Thymus (tissue), 11 donors: ENCODE results near the gene ANKDD1A. TPM values are rescaled to one million over a fixed set of nuclear protein-coding genes. Genes with fewer than 3 reads are reported as not detected.

Experiments used
- DNase-seq, 9 donors: peaks; one replicate each; pipeline ENCODE4 v3.0.0-alpha.2; 2013; ENCODE audit warnings: low spot score in 9 of 9, low read depth in 6 of 9, missing footprints in 1 of 9
- H3K27ac ChIP-seq, 2 donors: one replicate each; pipeline ENCODE4 v1.5.1; 2013; ENCODE audit warnings: control low read depth in 1 of 2, low read depth in 1 of 2, low read length in 1 of 2, mild to moderate bottlenecking in 1 of 2, moderate library complexity in 1 of 2
- H3K27me3 ChIP-seq, 2 donors: one replicate each; pipeline ENCODE4 v1.5.1; 2013; ENCODE audit warnings: low read length in 1 of 2; ENCODE audit not compliant: control insufficient read depth in 2 of 2, insufficient read depth in 1 of 2
- H3K36me3 ChIP-seq, 2 donors: one replicate each; pipeline ENCODE4 v1.5.1; 2013; ENCODE audit warnings: low read length in 1 of 2, mild to moderate bottlenecking in 1 of 2, moderate library complexity in 1 of 2; ENCODE audit not compliant: control insufficient read depth in 2 of 2, insufficient read depth in 2 of 2
- H3K4me1 ChIP-seq, 2 donors: one replicate each; pipeline ENCODE4 v1.5.1; 2013; ENCODE audit warnings: low read length in 2 of 2; ENCODE audit not compliant: control insufficient read depth in 2 of 2, insufficient read depth in 2 of 2
- H3K4me3 ChIP-seq, 2 donors: one replicate each; pipeline ENCODE4 v1.5.1; 2013; ENCODE audit warnings: low read length in 2 of 2, control low read depth in 1 of 2, mild to moderate bottlenecking in 1 of 2
- H3K9me3 ChIP-seq, 2 donors: one replicate each; pipeline ENCODE4 v1.5.1; 2013; ENCODE audit warnings: low read length in 1 of 2, mild to moderate bottlenecking in 1 of 2; ENCODE audit not compliant: control insufficient read depth in 2 of 2, insufficient read depth in 1 of 2
- WGBS: extraction: QIAGEN DNeasy Blood & Tissue Kit; methylation state at CpG from one replicate; pipeline ENCODE4 v1.1.7; 2013; 5-methylcytosine and 5-hydroxymethylcytosine counted together
- polyA plus RNA-seq: library from polyadenylated mRNA; stranded (reverse); fragments of 200-250 nt; gene quantifications from one replicate; pipeline ENCODE4 v1.2.3, GENCODE V29; 2013
- total RNA-seq: library from RNA; stranded (reverse); fragments of 120-200 nt; gene quantifications from one replicate; pipeline ENCODE4 v1.2.4, GENCODE V29; 2013
- donor health status: healthy.

Gene ANKDD1A
- total and polyA plus RNA-seq, 2 donors = 1.2 to 3.6 TPM

GRCh38 chr15:64902863-64903262 is 8.8 kb upstream of the ANKDD1A start:
- Histone ChIP-seq H3K4me3 (no peak overlapping the region), H3K27me3 (no peaks in the 10 kb centered on the region), H3K27ac (no peak overlapping the region), H3K9me3 (peaks cover 0 to 16% of the 10 kb centered on the region in 2 donors), H3K36me3 (no peaks in the 10 kb centered on the region), H3K4me1 (peaks cover 0 to 25% of the 10 kb centered on the region in 2 donors)
- DNase-seq = no peak
- WGBS = 99% methylated on average over 4 of the region's 4 CpGs

- WGBS = 97% methylated on average over 4 of the region's 4 CpGs
- H3K4me1 ChIP-seq = peaks cover 0 to 20% of the 10 kb centered on the region in 2 donors
Observed at GRCh38 chr15:64903326-64903950, 8.3 kb upstream of the ANKDD1A start.

GRCh38 chr15:64904189-64904588 is 7.5 kb upstream of the ANKDD1A start:
- Histone ChIP-seq H3K4me3 (no peak overlapping the region), H3K27me3 (no peaks in the 10 kb centered on the region), H3K27ac (no peak overlapping the region), H3K36me3 (no peaks in the 10 kb centered on the region), H3K9me3 (peaks cover 0 to 16% of the 10 kb centered on the region in 2 donors), H3K4me1 (peaks cover 0 to 20% of the 10 kb centered on the region in 2 donors)
- WGBS = 96% methylated on average over 4 of the region's 4 CpGs
- DNase-seq = no peak

More at GRCh38 chr15:64903326-64903950, 8.3 kb upstream of the ANKDD1A start:
- Histone ChIP-seq H3K27ac (no peak overlapping the region), H3K9me3 (peaks cover 0 to 16% of the 10 kb centered on the region in 2 donors), H3K27me3 (no peaks in the 10 kb centered on the region), H3K4me3 (no peak overlapping the region), H3K36me3 (no peaks in the 10 kb centered on the region)
- DNase-seq = no peak

GRCh38 chr15:64905119-64905831 is 6.4 kb upstream of the ANKDD1A start:
- Histone ChIP-seq H3K4me1 (peaks cover 0 to 20% of the 10 kb centered on the region in 2 donors), H3K27me3 (peaks cover 0 to 5% of the 10 kb centered on the region in 2 donors), H3K27ac (no peak overlapping the region), H3K4me3 (peak overlapping the region; percentile 5 to 38), H3K9me3 (peaks cover 0 to 16% of the 10 kb centered on the region in 2 donors), H3K36me3 (no peaks in the 10 kb centered on the region)
- DNase-seq = peak in 5 of 9 donors; percentile 65 to 82 (median 72)
- 23% methylated on average over 30 of the region's 30 CpGs for WGBS

GRCh38 chr15:64905941-64906340 is 5.8 kb upstream of the ANKDD1A start:
- WGBS = 96% methylated on average over 8 of the region's 9 CpGs
- peaks cover 0 to 20% of the 10 kb centered on the region in 2 donors for H3K4me1 ChIP-seq
- H3K9me3 ChIP-seq = peaks cover 0 to 14% of the 10 kb centered on the region in 2 donors
- peaks cover 0 to 7% of the 10 kb centered on the region in 2 donors for H3K27me3 ChIP-seq
- no peak overlapping the region for H3K27ac ChIP-seq
- no peak for DNase-seq
- H3K4me3 ChIP-seq = no peak overlapping the region
- no peaks in the 10 kb centered on the region for H3K36me3 ChIP-seq

- peaks cover 0 to 9% of the 10 kb centered on the region in 2 donors for H3K9me3 ChIP-seq
- H3K4me1 ChIP-seq = peaks cover 2 to 24% of the 10 kb centered on the region in 2 donors
- DNase-seq = no peak
- no peak overlapping the region for H3K27ac ChIP-seq
- 92% methylated on average over 3 of the region's 3 CpGs for WGBS
- H3K36me3 ChIP-seq = no peaks in the 10 kb centered on the region
- H3K4me3 ChIP-seq = no peak overlapping the region
- peaks cover 0 to 10% of the 10 kb centered on the region in 2 donors for H3K27me3 ChIP-seq
Observed at GRCh38 chr15:64906402-64906801, 5.3 kb upstream of the ANKDD1A start.

GRCh38 chr15:64907991-64908390 is 3.7 kb upstream of the ANKDD1A start:
- no peak for DNase-seq
- no peaks in the 10 kb centered on the region for H3K36me3 ChIP-seq
- no peak overlapping the region for H3K27ac ChIP-seq
- peaks cover 0 to 7% of the 10 kb centered on the region in 2 donors for H3K9me3 ChIP-seq
- H3K4me1 ChIP-seq = peaks cover 5 to 25% of the 10 kb centered on the region in 2 donors
- WGBS = 94% methylated on average over 1 of the region's 1 CpG
- no peak overlapping the region for H3K4me3 ChIP-seq
- H3K27me3 ChIP-seq = peaks cover 0 to 20% of the 10 kb centered on the region in 2 donors

- no peak for DNase-seq
- Histone ChIP-seq H3K4me3 (no peak overlapping the region), H3K4me1 (peaks cover 5 to 19% of the 10 kb centered on the region in 2 donors), H3K9me3 (peaks cover 0 to 7% of the 10 kb centered on the region in 2 donors), H3K36me3 (no peaks in the 10 kb centered on the region), H3K27me3 (peaks cover 0 to 20% of the 10 kb centered on the region in 2 donors), H3K27ac (no peak overlapping the region)
- 97% methylated on average over 3 of the region's 3 CpGs for WGBS
Observed at GRCh38 chr15:64909546-64909945, 2.2 kb upstream of the ANKDD1A start.
